MG63 (cell line): ENCODE data around the gene TFF3. TPM values are rescaled to one million over a fixed set of nuclear protein-coding genes. Genes with fewer than 3 reads are reported as not detected.

Source experiments
- DNase-seq: peaks from one replicate; pipeline ENCODE4 v3.0.0-alpha.2; 2020
- H3K27me3 ChIP-seq: fragments of 250-450 bp; sonication (Bioruptor Pico); 2 replicates; pipeline ENCODE4 v1.5.1; 2020; ENCODE audit warnings: mild to moderate bottlenecking, moderate library complexity
- H3K36me3 ChIP-seq: fragments of 250-450 bp; sonication (Bioruptor Pico); 2 replicates; pipeline ENCODE4 v1.5.1; 2020; ENCODE audit warnings: mild to moderate bottlenecking, moderate library complexity
- H3K4me3 ChIP-seq: fragments of 250-450 bp; sonication (Bioruptor Pico); 2 replicates; pipeline ENCODE4 v1.5.1; 2020; ENCODE audit warnings: mild to moderate bottlenecking, moderate library complexity
- H3K9me3 ChIP-seq: fragments of 250-450 bp; sonication (Bioruptor Pico); 2 replicates; pipeline ENCODE4 v1.5.1; 2020; ENCODE audit warnings: mild to moderate bottlenecking, moderate library complexity
- total RNA-seq: library from RNA; depleted of rRNA; stranded (reverse); fragments of >200 nt; shearing (Covaris generic); gene quantifications from 2 replicates; pipeline ENCODE4 v1.2.3, GENCODE V29; 2014; ENCODE audit warnings: low replicate concordance

The TFF3 gene
- total RNA-seq, 1 experiment from 2014 or later: not detected

- no peak for DNase-seq
- Histone ChIP-seq H3K9me3 (no peaks in the 10 kb centered on the region), H3K4me3 (no peak overlapping the region), H3K27me3 (no peaks in the 10 kb centered on the region), H3K36me3 (no peaks in the 10 kb centered on the region)
Observed at GRCh38 chr21:42291003-42291750, 24.0 kb downstream of the TFF3 start.

DNA sequence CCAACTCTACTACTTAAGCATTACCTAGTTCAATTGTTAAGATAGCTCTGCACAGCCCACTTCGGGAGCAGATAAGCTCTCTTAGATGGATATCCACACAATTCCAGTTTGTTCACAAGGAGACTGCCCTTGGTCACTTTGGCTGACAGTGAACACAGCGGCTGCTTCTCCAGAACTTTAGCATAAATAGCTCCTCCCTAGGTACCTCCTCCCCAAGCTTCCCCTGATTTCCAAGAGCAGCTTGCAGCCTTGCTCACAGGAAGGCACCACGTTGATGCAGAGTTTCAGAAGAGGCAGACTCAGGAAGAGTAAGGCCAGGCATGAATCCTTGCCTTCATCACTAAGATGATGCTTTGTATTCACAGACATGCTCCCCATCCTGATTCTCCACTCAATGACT lies 24.7 kb downstream of the TFF3 start:
- Histone ChIP-seq H3K36me3 (no peaks in the 10 kb centered on the region), H3K9me3 (no peaks in the 10 kb centered on the region), H3K4me3 (no peak overlapping the region), H3K27me3 (no peaks in the 10 kb centered on the region)
- no peak for DNase-seq

DNA sequence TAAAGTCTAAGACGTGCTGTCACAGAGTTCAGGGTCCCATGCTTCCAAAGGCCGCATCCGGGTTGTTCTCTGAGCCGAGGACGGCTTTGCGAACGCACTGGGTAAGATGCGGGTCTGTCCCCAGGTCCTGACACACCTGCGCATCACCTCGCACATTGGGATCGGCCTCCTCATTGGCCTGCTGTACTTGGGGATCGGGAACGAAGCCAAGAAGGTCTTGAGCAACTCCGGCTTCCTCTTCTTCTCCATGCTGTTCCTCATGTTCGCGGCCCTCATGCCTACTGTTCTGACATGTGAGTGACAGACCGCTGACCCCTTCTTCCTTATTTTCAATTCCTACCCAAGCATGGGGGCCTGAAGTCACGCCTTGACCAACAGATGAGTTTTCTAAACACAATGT lies 25.3 kb downstream of the TFF3 start:
- H3K9me3 ChIP-seq: no peaks in the 10 kb centered on the region
- DNase-seq: no peak
- no peak overlapping the region for H3K4me3 ChIP-seq
- no peaks in the 10 kb centered on the region for H3K27me3 ChIP-seq
- H3K36me3 ChIP-seq: no peaks in the 10 kb centered on the region

DNA sequence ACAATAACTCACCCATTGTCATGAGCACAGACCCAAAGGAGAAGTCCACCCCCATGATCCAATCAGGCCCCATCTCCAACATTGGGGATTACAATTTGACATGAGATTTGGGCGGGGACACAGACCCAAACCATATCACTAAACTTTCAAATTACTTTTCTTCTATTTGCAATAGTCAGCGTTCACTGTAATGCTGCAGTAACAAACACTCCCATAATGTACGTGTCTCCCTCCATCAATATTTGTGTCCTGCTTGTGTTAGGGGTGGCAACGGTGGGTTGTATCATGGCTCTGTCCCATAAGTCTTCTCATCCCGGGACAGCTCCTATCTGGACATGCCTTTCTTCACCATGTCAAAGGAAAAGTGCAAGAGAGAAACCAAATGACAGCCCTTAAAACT lies 26.2 kb downstream of the TFF3 start:
- Histone ChIP-seq H3K27me3 (no peaks in the 10 kb centered on the region), H3K4me3 (no peak overlapping the region), H3K36me3 (no peaks in the 10 kb centered on the region), H3K9me3 (no peaks in the 10 kb centered on the region)
- no peak for DNase-seq

GRCh38 chr21:42287193-42288083 lies 27.8 kb downstream of the TFF3 start:
- Histone ChIP-seq H3K4me3 (no peak overlapping the region), H3K27me3 (no peaks in the 10 kb centered on the region), H3K36me3 (no peaks in the 10 kb centered on the region), H3K9me3 (no peaks in the 10 kb centered on the region)
- no peak for DNase-seq

DNA sequence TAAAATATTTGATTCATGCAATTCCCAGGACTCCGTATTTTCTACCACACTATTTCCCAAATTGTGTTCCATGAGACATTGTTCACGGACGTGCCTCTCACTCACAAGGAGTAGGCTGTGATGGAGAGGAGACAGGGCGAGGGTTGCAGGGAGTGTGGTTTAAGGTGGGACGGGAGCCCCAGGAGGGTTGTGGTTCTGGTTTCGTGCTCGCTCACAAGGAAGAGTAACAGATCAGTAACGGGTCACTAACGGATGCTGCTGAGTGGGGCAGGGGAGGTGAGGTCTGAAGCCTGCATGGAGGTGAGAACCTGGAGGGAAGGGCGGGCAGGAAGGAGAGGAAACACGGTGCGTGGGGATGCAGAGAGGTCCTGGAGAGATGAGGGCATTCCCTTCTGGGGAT lies 28.8 kb downstream of the TFF3 start:
- H3K4me3 ChIP-seq: no peak overlapping the region
- DNase-seq: no peak
- H3K27me3 ChIP-seq: no peaks in the 10 kb centered on the region
- no peaks in the 10 kb centered on the region for H3K9me3 ChIP-seq
- H3K36me3 ChIP-seq: no peaks in the 10 kb centered on the region

DNA sequence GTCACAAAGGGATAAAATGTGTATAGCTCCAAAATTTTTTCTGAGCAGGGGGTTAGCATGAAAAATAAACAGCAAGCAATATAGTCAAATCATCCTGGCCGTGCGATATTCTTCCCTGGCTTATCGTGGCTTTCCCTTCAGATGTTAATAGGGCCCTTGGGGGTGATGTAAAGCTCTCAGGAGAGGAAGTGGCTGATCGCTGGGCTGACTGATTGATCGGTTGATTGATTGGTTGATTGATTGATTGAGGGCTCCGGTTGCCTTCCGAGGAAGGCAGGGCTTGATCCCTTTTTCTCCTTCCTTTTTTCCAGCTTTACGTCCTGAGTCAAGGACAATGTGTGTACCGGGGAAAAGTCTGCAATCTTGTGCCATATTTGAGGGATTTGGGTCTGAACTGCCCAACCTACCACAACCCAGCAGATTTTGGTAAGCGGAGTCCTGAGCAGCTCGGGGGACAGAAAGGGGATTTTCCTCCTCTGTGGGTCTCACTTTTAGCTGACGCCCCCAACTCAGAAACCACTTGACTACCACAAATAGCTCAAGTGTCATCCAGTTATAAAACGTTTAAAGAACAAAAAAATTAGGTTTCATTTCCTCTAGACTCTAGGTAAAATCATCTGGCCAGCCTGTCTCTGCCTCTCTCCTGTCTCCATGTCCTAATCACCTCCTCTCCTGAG lies 29.5 kb downstream of the TFF3 start:
- no peaks in the 10 kb centered on the region for H3K9me3 ChIP-seq
- H3K4me3 ChIP-seq: no peak overlapping the region
- H3K36me3 ChIP-seq: no peaks in the 10 kb centered on the region
- no peaks in the 10 kb centered on the region for H3K27me3 ChIP-seq
- DNase-seq: no peak

DNA sequence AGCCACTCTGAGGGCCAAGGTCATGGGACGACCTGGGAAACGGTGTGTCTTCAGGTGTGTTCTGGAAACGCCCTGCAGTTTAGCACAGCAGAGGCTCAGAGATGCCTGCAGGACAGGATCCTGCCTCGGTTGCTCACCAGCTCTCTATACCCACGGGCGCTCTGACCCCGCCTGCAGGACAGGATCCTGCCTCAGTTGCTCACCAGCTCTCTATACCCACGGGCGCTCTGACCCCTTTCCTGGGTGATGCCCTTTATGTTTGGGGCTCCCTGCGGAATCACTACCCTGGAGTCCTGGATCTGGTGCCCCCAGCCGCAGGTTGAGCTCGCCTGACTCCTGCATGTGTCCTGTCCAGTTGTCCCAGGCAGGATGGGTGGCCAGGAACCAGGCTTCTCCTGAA lies 32.5 kb downstream of the TFF3 start:
- Histone ChIP-seq H3K4me3 (no peak overlapping the region), H3K9me3 (no peaks in the 10 kb centered on the region), H3K27me3 (no peaks in the 10 kb centered on the region), H3K36me3 (no peaks in the 10 kb centered on the region)
- DNase-seq: no peak

DNA sequence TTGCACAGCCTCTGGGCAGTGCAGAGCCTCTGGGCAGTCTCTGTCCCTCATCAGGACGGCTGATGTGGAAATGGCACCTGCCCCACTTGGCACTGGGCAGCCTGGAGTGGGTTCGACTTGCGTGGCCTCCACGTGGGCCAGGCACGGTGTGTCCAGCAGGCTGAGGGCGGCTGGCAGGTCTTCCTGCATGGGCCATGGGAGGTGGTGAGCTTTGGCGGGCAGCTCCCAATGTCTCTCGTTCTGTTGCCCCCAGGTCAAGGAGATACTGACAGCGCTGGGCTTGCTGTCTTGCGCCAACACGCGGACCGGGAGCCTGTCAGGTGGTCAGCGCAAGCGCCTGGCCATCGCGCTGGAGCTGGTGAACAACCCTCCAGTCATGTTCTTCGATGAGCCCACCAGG lies 33.2 kb downstream of the TFF3 start:
- Histone ChIP-seq H3K4me3 (no peak overlapping the region), H3K27me3 (no peaks in the 10 kb centered on the region), H3K9me3 (no peaks in the 10 kb centered on the region), H3K36me3 (no peaks in the 10 kb centered on the region)
- no peak for DNase-seq

GRCh38 chr21:42281181-42281680 lies 34.0 kb downstream of the TFF3 start:
- H3K9me3 ChIP-seq: no peaks in the 10 kb centered on the region
- H3K4me3 ChIP-seq: no peak overlapping the region
- DNase-seq: no peak

GRCh38 chr21:42280356-42281180 lies 34.6 kb downstream of the TFF3 start:
- no peak for DNase-seq
- no peaks in the 10 kb centered on the region for H3K27me3 ChIP-seq
- H3K36me3 ChIP-seq: no peaks in the 10 kb centered on the region
- H3K9me3 ChIP-seq: no peaks in the 10 kb centered on the region
- no peak overlapping the region for H3K4me3 ChIP-seq

More at GRCh38 chr21:42281181-42281680, 34.0 kb downstream of the TFF3 start:
- no peaks in the 10 kb centered on the region for H3K36me3 ChIP-seq
- H3K27me3 ChIP-seq: no peaks in the 10 kb centered on the region

- Histone ChIP-seq H3K27me3 (no peaks in the 10 kb centered on the region), H3K36me3 (no peaks in the 10 kb centered on the region), H3K9me3 (no peaks in the 10 kb centered on the region), H3K4me3 (no peak overlapping the region)
- no peak for DNase-seq
Observed at GRCh38 chr21:42279888-42280287, 35.3 kb downstream of the TFF3 start.

GRCh38 chr21:42279341-42279871 lies 35.8 kb downstream of the TFF3 start:
- Histone ChIP-seq H3K36me3 (no peaks in the 10 kb centered on the region), H3K27me3 (no peaks in the 10 kb centered on the region), H3K9me3 (no peaks in the 10 kb centered on the region), H3K4me3 (no peak overlapping the region)
- no peak for DNase-seq

- H3K4me3 ChIP-seq: no peak overlapping the region
- H3K36me3 ChIP-seq: no peaks in the 10 kb centered on the region
- no peaks in the 10 kb centered on the region for H3K9me3 ChIP-seq
- DNase-seq: no peak
- H3K27me3 ChIP-seq: no peaks in the 10 kb centered on the region
Observed at GRCh38 chr21:42278451-42279149, 36.6 kb downstream of the TFF3 start.

DNA sequence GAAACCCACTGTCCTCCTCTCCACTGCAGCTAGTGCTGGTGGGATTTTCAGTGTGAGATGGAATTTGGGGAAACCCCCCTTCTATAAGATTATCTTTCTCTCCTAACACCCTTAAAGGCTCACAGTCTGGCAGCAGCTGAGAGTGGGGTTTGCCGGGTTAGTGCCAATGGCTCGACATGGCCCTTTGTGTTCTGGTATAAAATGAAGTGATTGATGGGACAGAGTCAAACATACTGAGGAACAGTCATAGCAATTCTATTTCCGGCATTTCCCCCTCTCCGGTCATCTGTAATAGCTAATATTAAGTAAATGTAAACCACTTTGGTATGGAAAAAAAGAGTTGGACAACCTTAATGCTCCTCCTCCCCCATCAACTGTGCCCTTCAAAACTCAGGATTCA lies 37.6 kb downstream of the TFF3 start:
- no peaks in the 10 kb centered on the region for H3K27me3 ChIP-seq
- no peak for DNase-seq
- H3K9me3 ChIP-seq: no peaks in the 10 kb centered on the region
- no peak overlapping the region for H3K4me3 ChIP-seq
- no peaks in the 10 kb centered on the region for H3K36me3 ChIP-seq
